H7 (cell line): ENCODE measurements around the gene SVEP1. TPM values are rescaled to one million over a fixed set of nuclear protein-coding genes. Genes with fewer than 3 reads are reported as not detected.
"Not testable (repeated sequence)": the region's sequence is repeated elsewhere in the genome, so short reads cannot be mapped to it uniquely, and the experiment has no call there.

Experiments used
- DNase-seq: peaks from one replicate; pipeline ENCODE4 v3.0.0; 2012
- H3K27me3 ChIP-seq: 2 replicates; pipeline ENCODE4 v1.6.0; 2011; ENCODE audit warnings: mild to moderate bottlenecking, low read length; ENCODE audit not compliant: control insufficient read depth, insufficient read depth
- H3K36me3 ChIP-seq: replicated peaks from 2 replicates; pipeline ENCODE4 v1.5.1; 2011; ENCODE audit warnings: low read length; ENCODE audit not compliant: control insufficient read depth, insufficient read depth
- H3K4me3 ChIP-seq: 2 replicates; pipeline ENCODE4 v1.5.1; 2011; ENCODE audit warnings: low read depth, mild to moderate bottlenecking, control low read depth, low read length, moderate library complexity; ENCODE audit not compliant: insufficient read depth
- total RNA-seq: library from RNA; depleted of rRNA; stranded (reverse); fragments of >200 nt; shearing (Covaris generic); gene quantifications from 2 replicates; pipeline ENCODE4 v1.2.3, GENCODE V29; 2014

SVEP1 gene
- total RNA-seq, 1 experiment from 2014 or later, result 0.24 TPM

DNA sequence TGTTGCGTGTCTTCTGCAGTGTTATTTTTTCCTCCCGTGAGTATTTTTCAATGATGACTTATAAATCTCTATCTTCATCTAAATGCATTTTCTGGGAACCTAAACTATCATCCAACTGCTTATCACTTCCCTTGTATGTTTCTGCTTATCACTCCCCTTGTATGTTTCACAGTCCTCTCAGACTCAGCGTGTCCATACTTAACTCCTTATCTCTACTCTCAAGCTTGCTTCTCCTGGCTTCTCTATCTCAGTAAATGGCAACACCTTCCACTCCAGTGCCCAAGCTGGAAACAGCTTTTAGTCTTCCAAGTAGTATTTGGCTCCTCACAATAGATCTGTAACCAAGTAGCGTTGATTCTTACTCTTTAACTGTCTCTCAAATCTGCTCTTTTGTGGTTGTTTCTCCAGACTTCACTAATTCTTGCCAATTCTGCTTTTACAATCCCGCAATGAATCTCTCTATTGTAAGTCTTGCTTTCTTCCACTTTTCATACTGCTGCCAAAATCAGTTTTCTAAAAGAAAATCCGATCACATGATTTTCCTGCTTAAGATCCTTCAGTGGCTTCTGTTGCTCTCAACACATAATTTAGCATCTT lies 208.0 kb downstream of the SVEP1 start:
- no peak for DNase-seq
- no peaks in the 10 kb centered on the region for H3K36me3 ChIP-seq
- H3K4me3 ChIP-seq, result no peak overlapping the region
- no peaks in the 10 kb centered on the region for H3K27me3 ChIP-seq

DNA sequence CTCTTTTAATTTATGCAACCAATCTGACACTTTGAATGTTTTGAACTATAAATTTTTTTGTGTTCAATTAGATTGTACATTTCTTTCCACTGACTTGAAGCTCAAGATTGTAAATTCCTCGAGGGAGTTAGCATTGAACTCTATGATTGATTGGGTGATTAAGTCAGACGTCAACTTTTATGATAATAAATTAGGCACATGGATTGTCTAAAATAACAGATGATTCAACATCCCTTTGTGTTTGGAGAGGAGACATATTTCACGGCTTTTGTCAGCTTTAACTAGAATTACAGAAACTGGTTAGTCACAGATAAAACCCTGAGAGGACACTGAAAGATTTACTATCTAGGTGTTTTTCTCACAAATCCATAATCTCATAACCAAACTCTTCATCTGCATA lies 209.2 kb downstream of the SVEP1 start:
- no peak for DNase-seq
- no peaks in the 10 kb centered on the region for H3K27me3 ChIP-seq

DNA sequence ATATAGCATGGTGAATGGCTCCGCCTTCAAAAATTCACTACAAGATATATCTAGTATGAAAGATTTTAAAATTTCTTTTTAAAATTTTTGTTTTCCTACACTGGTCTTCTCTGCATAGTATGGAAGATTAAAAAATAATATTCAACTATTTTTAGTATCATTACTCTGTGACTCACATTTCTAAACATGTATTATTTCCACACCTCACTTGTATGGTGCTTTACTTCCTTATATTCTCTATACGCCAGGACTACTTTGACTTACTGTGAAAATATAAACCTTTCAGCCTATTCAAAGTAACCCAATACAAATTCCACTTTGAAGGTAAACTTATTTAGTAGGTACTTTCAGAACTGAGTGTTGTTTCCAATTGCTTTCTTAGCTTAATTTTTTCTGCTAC lies 215.1 kb downstream of the SVEP1 start:
- no peak for DNase-seq
- no peaks in the 10 kb centered on the region for H3K36me3 ChIP-seq
- H3K4me3 ChIP-seq, result no peak overlapping the region
- no peaks in the 10 kb centered on the region for H3K27me3 ChIP-seq

More for the DNA sequence above, 209.2 kb downstream of the SVEP1 start:
- no peaks in the 10 kb centered on the region for H3K36me3 ChIP-seq
- no peak overlapping the region for H3K4me3 ChIP-seq

DNA sequence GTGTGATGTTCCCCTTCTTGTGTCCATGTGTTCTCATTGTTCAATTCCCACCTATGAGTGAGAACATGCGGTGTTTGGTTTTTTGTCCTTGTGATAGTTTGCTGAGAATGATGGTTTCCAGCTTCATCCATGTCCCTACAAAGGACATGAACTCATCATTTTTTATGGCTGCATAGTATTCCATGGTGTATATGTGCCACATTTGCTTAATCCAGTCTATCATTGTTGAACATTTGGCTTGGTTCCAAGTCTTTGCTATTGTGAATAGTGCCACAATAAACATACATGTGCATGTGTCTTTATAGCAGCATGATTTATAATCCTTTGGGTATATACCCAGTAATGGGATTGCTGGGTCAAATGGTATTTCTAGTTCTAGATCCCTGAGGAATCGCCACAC lies 220.5 kb downstream of the SVEP1 start:
- H3K4me3 ChIP-seq, DNase-seq, H3K36me3 ChIP-seq, H3K27me3 ChIP-seq: not testable (repeated sequence)

DNA sequence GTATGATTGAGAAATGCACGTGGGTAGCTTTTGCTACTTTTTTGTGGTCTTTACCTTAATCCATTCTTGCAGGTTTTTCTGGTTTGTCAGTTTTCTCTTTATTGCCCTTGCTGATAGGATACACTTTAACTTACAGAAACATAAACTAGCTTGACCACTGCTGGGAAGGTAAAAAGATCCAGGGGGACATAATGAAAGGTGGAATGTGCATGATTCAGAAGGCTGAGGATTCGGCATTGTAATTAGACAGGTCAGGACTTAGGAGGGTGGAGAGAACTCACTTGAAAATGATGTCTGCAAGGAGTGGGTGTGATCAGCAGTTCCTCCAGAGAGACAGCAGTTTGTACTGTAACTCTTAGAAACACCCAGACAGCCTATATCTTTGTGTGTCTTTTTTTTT lies 222.0 kb downstream of the SVEP1 start:
- DNase-seq, result no peak

DNA sequence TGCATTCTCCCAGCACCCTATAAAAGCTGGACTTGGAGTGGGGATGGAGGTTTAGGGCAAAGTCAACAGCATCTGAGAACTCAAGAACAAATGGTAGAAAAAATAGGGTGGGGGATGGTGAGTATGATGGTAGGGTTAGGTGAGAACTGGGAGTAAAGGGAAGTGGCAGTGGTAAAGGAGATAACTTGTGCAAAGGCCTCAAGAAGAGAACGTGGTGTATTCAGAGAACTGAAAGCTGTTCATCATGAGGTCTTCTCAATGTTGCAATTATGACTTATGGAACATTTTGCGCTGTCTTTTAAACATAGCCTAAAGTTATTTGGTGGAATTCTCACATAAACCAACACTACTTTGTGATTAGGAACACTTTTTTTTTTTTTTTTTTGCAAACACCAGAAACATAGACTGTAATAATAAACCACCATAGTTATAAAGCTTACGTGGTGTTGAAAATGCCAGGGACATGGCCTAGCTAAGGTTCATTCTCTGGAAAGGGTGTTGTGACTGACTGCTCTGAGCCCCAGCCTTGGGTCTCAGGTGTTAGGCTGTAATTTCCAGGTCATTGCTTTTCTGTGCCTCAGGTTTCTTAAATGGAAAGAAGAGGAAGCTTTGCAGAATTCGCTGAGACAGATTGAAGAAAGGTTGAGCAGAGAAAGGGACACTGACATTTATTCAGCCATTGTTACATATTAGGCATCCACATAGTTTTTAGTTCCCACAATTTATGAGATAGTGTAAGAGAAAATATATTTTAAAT lies 222.7 kb downstream of the SVEP1 start:
- no peak for DNase-seq
- Histone ChIP-seq H3K4me3 (no peak overlapping the region), H3K36me3 (no peaks in the 10 kb centered on the region), H3K27me3 (no peaks in the 10 kb centered on the region)

More for the DNA sequence above, 222.0 kb downstream of the SVEP1 start:
- Histone ChIP-seq H3K4me3 (no peak overlapping the region), H3K36me3 (no peaks in the 10 kb centered on the region), H3K27me3 (no peaks in the 10 kb centered on the region)

DNA sequence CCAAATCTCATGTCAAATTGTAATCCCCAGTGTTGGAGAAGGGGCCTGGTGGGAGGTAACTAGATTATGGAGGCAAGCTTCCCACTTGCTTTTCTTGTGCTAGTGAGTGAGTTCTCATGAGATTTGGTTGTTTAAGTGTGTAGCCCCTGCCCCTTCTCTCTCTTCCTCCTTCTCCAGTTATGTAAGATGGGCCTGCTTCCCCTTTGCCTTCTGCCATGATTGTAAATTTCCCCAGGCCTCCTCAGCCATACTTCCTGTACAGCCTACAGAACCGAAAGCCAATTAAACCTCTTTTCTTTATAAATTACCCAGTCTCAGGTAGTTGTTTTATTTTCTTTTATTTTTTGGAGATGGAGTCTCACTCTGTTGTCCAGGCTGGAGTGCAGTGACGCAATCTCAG lies 223.6 kb downstream of the SVEP1 start:
- DNase-seq, result no peak
- no peaks in the 10 kb centered on the region for H3K27me3 ChIP-seq
- H3K4me3 ChIP-seq, result no peak overlapping the region
- H3K36me3 ChIP-seq, result no peaks in the 10 kb centered on the region

DNA sequence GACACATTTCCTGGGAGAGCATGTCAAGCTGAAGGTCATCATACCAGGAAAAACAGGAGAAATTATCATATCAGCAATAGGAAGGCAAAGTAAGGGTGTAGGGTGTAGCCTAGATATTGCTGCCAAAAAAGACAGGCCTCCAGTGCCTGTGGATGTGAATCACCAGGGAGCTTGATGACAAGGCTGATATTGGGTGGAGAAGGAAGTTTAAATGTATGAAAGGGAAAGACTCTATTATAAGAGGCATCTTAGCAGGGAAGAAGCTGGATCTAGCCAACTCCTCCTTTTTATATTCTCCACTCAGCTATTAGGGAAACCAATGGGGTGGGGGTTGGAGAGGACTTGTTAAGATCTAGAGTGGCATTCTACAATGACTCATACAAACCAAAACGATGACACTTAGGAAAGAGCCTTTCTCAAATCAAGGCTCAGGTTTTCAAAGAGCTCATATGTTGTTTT lies 228.5 kb downstream of the SVEP1 start:
- no peak for DNase-seq
- Histone ChIP-seq H3K36me3 (no peaks in the 10 kb centered on the region), H3K4me3 (no peak overlapping the region), H3K27me3 (no peaks in the 10 kb centered on the region)

DNA sequence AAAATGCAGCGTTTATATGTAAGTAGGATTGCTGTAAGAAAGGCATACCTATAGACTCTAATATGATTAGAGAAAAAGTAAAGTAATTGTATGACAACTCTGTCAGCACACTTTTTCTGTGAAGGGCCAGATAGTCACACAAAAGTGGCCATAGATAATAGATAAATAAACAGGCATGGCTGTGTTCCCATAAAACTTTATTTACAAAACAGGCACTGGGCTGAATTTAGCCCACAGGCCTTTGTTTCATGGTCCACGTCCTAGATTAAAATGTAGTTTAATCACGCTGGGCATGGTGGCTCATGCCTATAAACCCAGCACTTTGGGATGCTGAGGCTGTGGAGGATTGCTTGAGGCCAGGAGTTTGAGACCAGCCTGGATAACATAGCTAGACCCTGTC lies 233.2 kb downstream of the SVEP1 start:
- H3K36me3 ChIP-seq, result no peaks in the 10 kb centered on the region
- DNase-seq, result no peak
- no peaks in the 10 kb centered on the region for H3K27me3 ChIP-seq
- no peak overlapping the region for H3K4me3 ChIP-seq

DNA sequence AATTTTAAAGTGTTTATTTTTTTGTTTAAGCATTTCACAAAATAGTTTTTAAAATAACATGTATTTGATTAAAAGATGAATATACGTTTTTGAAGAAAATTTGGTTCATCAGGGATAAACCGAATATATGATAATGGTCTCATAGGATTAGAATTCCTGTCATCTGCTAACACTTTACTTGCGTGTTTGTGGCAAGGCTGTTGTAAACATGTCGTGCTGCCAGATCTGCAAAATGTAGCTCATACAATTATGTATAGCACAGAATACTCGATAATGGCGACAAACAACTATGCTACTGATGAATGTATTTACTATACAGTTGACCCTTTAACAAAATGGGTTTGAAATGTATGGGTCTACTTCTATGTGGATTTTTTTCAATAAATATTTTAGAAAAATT lies 234.7 kb downstream of the SVEP1 start:
- no peak for DNase-seq
- Histone ChIP-seq H3K27me3 (no peaks in the 10 kb centered on the region), H3K36me3 (no peaks in the 10 kb centered on the region), H3K4me3 (no peak overlapping the region)

DNA sequence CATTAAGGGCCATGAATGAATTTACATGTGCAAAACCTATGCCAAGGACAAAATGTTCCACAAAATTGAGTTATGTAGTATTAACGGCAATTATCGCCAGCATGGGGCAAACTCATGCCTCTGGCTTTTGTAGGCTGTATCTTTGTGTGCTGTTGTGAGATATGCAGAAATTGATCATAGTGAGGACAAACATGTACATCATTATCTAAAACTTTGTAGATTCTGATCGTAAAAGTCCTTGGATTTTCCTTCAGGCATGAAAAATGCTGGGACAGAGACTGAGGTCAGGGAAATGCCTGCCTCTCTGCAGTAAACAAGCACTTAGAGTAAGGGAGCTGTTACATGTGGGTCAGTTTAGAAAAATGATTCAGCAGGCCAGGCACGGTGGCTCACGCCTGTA lies 236.0 kb downstream of the SVEP1 start:
- Histone ChIP-seq H3K36me3 (no peaks in the 10 kb centered on the region), H3K4me3 (no peak overlapping the region), H3K27me3 (no peaks in the 10 kb centered on the region)
- no peak for DNase-seq

DNA sequence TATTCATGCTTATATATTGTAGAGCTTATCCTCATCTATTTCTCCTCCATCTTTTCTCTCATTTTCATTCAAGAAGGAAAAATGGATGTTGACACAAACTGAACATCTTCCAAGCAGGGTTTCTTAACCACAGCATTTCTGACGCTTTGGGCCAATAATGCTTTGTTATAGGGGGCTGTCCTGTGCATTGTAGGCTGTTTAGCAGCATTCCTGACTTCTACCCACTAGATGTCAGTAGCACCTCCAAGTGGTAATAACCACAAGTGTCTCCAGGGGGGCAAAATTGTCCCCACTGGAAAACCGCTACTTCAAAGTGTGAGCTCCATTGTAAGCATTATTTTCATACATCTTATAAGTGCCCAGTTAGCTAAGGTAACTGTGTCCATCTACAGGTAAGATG lies 239.2 kb downstream of the SVEP1 start:
- Histone ChIP-seq H3K27me3 (no peaks in the 10 kb centered on the region), H3K4me3 (no peak overlapping the region), H3K36me3 (no peaks in the 10 kb centered on the region)
- DNase-seq, result peak; percentile 8

DNA sequence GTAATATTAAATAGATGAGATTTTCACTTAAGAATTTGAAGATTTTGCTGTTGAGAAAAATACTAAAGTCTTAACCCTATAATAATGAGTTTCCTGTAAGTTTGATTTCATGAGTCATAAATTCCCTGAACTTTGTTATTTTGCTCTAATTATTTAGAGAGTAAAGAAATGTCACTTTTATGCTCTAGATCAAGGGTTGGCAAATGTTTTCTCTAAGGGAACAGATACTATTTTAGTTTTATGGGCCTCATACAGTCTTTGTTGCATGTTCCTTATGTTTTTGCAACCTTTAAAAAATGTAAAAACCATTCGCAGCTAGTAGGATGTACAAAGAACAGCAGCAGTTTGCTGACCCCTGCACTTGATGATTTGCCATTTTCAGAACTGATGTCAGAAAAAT lies 241.4 kb downstream of the SVEP1 start:
- H3K36me3 ChIP-seq, result no peaks in the 10 kb centered on the region
- no peak overlapping the region for H3K4me3 ChIP-seq
- H3K27me3 ChIP-seq, result no peaks in the 10 kb centered on the region
- no peak for DNase-seq

DNA sequence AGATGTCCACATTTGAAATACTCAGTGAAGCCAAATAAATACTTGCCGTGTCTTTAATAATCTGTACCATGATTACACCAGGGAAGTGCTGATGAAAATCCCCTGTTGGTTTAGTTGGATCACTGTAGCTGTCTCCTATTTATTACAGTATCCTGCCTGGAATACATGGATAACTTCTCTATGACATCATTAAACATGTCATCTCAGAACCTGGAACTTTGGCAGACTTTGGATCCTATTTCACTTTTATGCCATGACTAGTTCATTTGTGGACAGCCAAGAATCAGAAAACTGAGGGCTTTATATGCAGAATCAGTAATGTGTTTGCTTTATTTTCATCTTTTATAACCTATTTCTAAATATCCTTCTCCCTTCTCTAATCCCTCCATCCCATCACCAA lies 241.8 kb downstream of the SVEP1 start, which contains the start of gene TXNDC8:
Gene TXNDC8, minus strand, starts transcription at position 137 of the 400 bp plus-strand sequence.
- no peak within 1 kb of the TSS for H3K4me3 ChIP-seq
- H3K36me3 ChIP-seq, result no peaks in the 10 kb centered on the region
- no peaks in the 10 kb centered on the region for H3K27me3 ChIP-seq
- no peak for DNase-seq

DNA sequence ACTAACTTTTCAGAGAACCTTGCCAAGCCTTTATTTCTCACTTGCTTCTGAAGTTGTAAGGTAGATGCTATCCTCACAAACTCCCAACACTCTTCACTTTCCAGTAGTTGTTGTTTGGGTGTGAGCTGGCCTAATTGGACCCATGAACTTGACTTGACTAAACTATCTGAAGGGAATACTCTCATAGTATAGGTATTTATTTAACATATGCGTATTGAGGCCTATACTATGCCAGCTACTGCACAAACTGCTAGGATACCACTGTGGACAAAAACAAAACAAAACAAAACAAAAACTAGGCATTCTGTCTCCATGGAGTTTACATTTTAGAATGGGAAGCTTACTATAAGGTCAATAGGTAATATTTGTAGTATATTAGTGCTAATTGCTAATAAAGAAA lies 243.2 kb downstream of the SVEP1 start:
- no peak overlapping the region for H3K4me3 ChIP-seq
- DNase-seq, result no peak
- no peaks in the 10 kb centered on the region for H3K36me3 ChIP-seq
- H3K27me3 ChIP-seq, result no peaks in the 10 kb centered on the region
